RWPE1 (cell line): ENCODE data around the gene N4BP2L1.

Experiments used
- CTCF ChIA-PET: fragments of 350-600 bp; sonication (Branson Sonifier 250); formaldehyde crosslinking; extraction: SDS; loops from one replicate; lab custom pipeline; 2021; lab: Yijun Ruan, JAX
- POLR2A ChIA-PET: fragments of 400-600 bp; formaldehyde crosslinking; extraction: SDS; loops from one replicate; lab custom pipeline; 2020; ENCODE audit warnings: antibody characterized with exemption; ENCODE audit not compliant: low non-redundant PET; lab: Yijun Ruan, JAX
- DNase-seq: peaks from one replicate; pipeline ENCODE4 v3.0.0; 2012; ENCODE audit warnings: low spot score
- H3K27ac ChIP-seq: fragments of 450-650 bp; 2 replicates; pipeline ENCODE4 v1.5.1; 2017
- CTCF ChIP-seq: fragments of 450-650 bp; conservative IDR thresholded peaks from 2 replicates; pipeline ENCODE4 v1.5.1; 2017; ENCODE audit warnings: low read depth, mild to moderate bottlenecking

The N4BP2L1 gene

GRCh38 chr13:32407854-32408253, 20.1 kb downstream of the N4BP2L1 start:
- TF ChIP-seq CTCF, result no peak
- no peak for DNase-seq
- ChIA-PET POLR2A (no interaction called here), CTCF (no interaction called here)
- no peak overlapping the region for H3K27ac ChIP-seq

- TF ChIP-seq CTCF, result no peak
- DNase-seq, result no peak
- ChIA-PET CTCF (no interaction called here), POLR2A (no interaction called here)
- H3K27ac ChIP-seq, result no peak overlapping the region
Measured at GRCh38 chr13:32403108-32403507, 24.8 kb downstream of the N4BP2L1 start.

- H3K27ac ChIP-seq, result no peak overlapping the region
- ChIA-PET CTCF (interaction anchor here (0.7 kb wide), 1 partner anchor 10 kb away, joined by 3 read pairs; no protein-coding TSS in a partner anchor), POLR2A (no interaction called here)
- TF ChIP-seq CTCF, result no peak
- DNase-seq, result no peak
Measured at GRCh38 chr13:32391101-32391619, 36.8 kb downstream of the N4BP2L1 start.

- CTCF ChIA-PET, result no interaction called here
- POLR2A ChIA-PET, result no interaction called here
- TF ChIP-seq CTCF, result no peak
Measured at GRCh38 chr13:32390484-32390883, 37.4 kb downstream of the N4BP2L1 start.

GRCh38 chr13:32390048-32390447, 37.9 kb downstream of the N4BP2L1 start:
- no peak overlapping the region for H3K27ac ChIP-seq
- no peak for TF ChIP-seq CTCF
- ChIA-PET CTCF (no interaction called here), POLR2A (interaction anchor here (0.6 kb wide), 1 partner anchor 111 kb away, joined by 8 read pairs; no protein-coding TSS in a partner anchor)
- DNase-seq, result no peak

More at GRCh38 chr13:32390484-32390883, 37.4 kb downstream of the N4BP2L1 start:
- no peak for DNase-seq
- no peak overlapping the region for H3K27ac ChIP-seq

- ChIA-PET POLR2A (no interaction called here), CTCF (no interaction called here)
- no peak for TF ChIP-seq CTCF
- DNase-seq, result no peak
- no peak overlapping the region for H3K27ac ChIP-seq
Measured at GRCh38 chr13:32385410-32385809, 42.5 kb downstream of the N4BP2L1 start.

- no peak for TF ChIP-seq CTCF
- CTCF ChIA-PET, result no interaction called here
- no peak overlapping the region for H3K27ac ChIP-seq
- DNase-seq, result no peak
- POLR2A ChIA-PET, result no interaction called here
Measured at GRCh38 chr13:32384702-32385101, 43.2 kb downstream of the N4BP2L1 start.
